Activated CD4-positive, CD25-positive, alpha-beta regulatory T cell (primary cell): ENCODE data around the gene GFPT2.

ENCODE experiments used
- DNase-seq, 4 experiments: peaks; one replicate each; lab custom pipeline; 2025; lab: John Stamatoyannopoulos, UW

The GFPT2 gene

GRCh38 chr5:180274695-180275094 lies 78.4 kb downstream of the GFPT2 start:
- no peak for DNase-seq

DNA sequence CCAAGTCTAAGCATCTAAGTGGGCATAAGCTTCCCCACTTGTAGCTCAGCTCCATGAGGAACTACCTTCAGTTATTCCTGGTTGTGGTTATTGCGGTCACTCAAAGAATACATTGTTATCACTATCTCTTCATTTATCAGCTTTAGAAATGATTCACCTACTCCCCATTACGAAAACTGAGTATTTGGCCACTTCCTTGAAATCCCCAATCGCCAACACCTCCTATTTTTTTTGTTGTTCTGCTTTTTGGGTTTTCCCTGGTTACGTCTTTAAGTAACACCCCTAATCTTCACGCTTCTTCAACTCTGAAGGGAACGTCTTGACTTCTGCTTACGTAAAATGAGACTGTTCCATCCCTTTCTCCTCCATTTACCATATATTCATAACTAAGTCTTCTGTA lies 81.9 kb downstream of the GFPT2 start:
- DNase-seq, result no peak

GRCh38 chr5:180259260-180259611 lies 93.9 kb downstream of the GFPT2 start:
- no peak for DNase-seq

DNA sequence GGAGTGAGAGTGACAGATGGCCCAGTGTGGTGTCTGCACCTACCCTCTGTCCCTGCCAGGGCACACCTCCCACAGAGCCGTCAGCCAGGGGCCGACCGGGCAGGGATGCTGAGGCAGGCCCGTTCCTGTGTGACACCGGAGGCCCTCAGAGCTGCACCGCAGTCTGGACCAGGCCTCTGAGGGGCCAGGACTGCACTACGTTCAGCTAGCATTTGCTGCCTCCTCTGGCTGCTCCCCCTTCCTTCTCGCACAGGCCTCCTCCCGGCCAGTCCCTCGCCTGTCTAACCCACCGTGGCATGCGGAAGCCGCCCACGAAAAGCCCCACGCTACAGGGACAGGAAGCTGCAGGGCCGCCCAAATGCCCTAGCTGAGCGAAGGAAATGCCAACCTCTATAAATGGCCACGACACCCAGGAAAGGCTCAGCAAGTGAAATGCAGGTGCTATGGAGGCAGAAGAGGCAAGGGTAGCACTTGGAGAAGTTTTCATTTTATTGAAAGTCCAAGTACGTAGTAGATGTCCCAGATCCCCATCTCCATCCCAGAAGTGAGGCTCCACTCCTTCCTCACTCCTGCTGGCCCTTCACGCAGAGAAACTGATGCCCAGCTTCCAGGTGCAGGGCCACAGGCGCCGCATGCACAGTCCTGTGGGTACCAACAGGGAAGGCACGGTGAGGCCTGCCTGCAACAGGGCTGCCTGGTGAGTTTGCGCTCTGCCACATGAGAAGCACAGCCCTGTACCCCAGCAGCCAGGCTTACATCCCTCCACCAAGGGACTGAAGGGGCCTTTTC lies 99.9 kb downstream of the GFPT2 start:
- no peak for DNase-seq

DNA sequence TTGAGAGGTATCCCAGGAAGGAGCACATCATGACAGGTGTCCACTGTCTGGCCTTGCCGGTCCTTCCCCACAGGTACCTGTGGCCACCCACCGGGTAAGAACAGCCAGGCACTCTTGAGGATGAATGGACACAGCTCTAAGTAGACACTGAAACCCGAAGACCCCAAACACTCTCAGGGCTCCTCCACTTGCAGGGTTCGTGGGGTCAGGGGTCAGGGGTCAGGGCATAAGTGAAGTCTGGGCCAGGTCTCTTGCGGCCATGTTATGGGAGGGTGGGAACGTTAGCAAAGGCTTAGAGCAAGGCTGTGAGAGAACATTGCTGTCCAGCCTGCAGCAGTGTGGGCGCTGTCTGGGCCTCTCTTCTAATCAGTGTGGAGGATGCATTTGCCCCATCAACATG lies 101.2 kb downstream of the GFPT2 start:
- DNase-seq, result no peak

DNA sequence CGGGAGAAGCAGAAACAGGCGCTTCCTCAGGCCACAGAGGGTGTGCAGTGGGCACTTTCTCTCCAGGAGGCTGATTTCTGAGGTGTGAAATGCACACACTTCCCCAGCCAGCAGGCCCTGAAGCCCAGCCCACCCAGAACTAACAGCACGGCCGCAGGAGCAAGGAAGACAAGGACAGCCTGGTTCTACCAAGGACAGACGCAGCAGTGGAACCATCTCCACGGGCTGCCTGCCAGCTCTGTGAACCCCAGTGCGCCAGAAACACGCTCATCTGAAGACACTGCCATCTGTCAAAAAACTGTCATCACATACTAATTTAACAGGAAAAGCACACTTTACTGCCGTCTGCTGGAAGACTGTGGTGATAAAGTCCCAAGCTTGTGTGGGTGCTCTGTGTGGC lies 102.0 kb downstream of the GFPT2 start:
- DNase-seq, result no peak
